Calu3 (cell line): Measurements from ENCODE around the gene SLF2. TPM values are rescaled to one million over a fixed set of nuclear protein-coding genes. Genes with fewer than 3 reads are reported as not detected.

ENCODE experiments used
- BruUV-seq: library from RNA; stranded (reverse); fragments of 400-500 nt; replicated peaks from 2 replicates; lab custom pipeline; 2021; lab: Mats Ljungman, UMichigan
- CTCF ChIA-PET: fragments of 300-600 bp; sonication (Branson Sonifier 250); formaldehyde crosslinking; loops from one replicate; lab custom pipeline; 2022; ENCODE audit warnings: antibody characterized with exemption; lab: Charles Lee
- DNase-seq: peaks from one replicate; pipeline ENCODE4 v3.0.0; 2022
- H3K27ac Mint-ChIP-seq: one replicate; pipeline ENCODE4 v1.8.0; 2022; ENCODE audit warnings: mixed read lengths; ENCODE audit not compliant: unreplicated experiment
- H3K27me3 Mint-ChIP-seq: one replicate; pipeline ENCODE4 v1.8.0; 2022; ENCODE audit warnings: mixed read lengths; ENCODE audit not compliant: unreplicated experiment
- H3K36me3 Mint-ChIP-seq: one replicate; pipeline ENCODE4 v1.8.0; 2022; ENCODE audit warnings: mild to moderate bottlenecking, moderate library complexity, mixed read lengths; ENCODE audit not compliant: insufficient read depth, unreplicated experiment
- H3K4me1 Mint-ChIP-seq: one replicate; pipeline ENCODE4 v1.8.0; 2022; ENCODE audit warnings: mild to moderate bottlenecking, low read depth, mixed read lengths; ENCODE audit not compliant: unreplicated experiment
- H3K4me3 Mint-ChIP-seq: one replicate; pipeline ENCODE4 v1.8.0; 2022; ENCODE audit warnings: mild to moderate bottlenecking, low read depth, moderate library complexity, mixed read lengths; ENCODE audit not compliant: unreplicated experiment
- H3K9me3 Mint-ChIP-seq: one replicate; pipeline ENCODE4 v1.8.0; 2022; ENCODE audit warnings: low read depth, mixed read lengths; ENCODE audit not compliant: unreplicated experiment
- CTCF ChIP-seq: fragments of 200-600 bp; IDR thresholded peaks from one replicate; pipeline ENCODE4 v1.8.0; 2022; ENCODE audit warnings: antibody characterized with exemption; ENCODE audit not compliant: unreplicated experiment
- intact Hi-C: fragments of 100-400 bp; cut with micrococcal nuclease; formaldehyde crosslinking; loops from one replicate; pipeline ENCODE4 v1.10.0; 2022; ENCODE audit not compliant: unreplicated experiment
- total RNA-seq: library from RNA; stranded (reverse); gene quantifications from 2 replicates; pipeline ENCODE4 v1.2.3, GENCODE V29; 2022

Gene SLF2
- total RNA-seq, 1 experiment from 2014 or later: 18.3 TPM

- intact Hi-C loops: no loop called here
- Mint-ChIP-seq H3K27me3 (no peaks in the 10 kb centered on the region), H3K27ac (no peak overlapping the region), H3K4me1 (peaks cover 11% of the 10 kb centered on the region), H3K36me3 (peaks cover 18% of the 10 kb centered on the region), H3K4me3 (no peak overlapping the region), H3K9me3 (no peaks in the 10 kb centered on the region)
- DNase-seq: no peak
- CTCF ChIA-PET: no interaction called here
- BruUV-seq: no TSS peak
- TF ChIP-seq CTCF: no peak
Observed at GRCh38 chr10:100980711-100981110, 67.9 kb downstream of the SLF2 start.

GRCh38 chr10:100981178-100981772 lies 68.5 kb downstream of the SLF2 start:
- Mint-ChIP-seq H3K27ac (no peak overlapping the region), H3K9me3 (no peaks in the 10 kb centered on the region), H3K4me3 (no peak overlapping the region), H3K36me3 (peaks cover 18% of the 10 kb centered on the region), H3K4me1 (peaks cover 11% of the 10 kb centered on the region), H3K27me3 (no peaks in the 10 kb centered on the region)
- DNase-seq: no peak
- no TSS peak for BruUV-seq
- no peak for TF ChIP-seq CTCF
- intact Hi-C loops: no loop called here
- CTCF ChIA-PET: no interaction called here

GRCh38 chr10:100982916-100983830 lies 70.4 kb downstream of the SLF2 start:
- intact Hi-C loops: no loop called here
- no peaks in the 10 kb centered on the region for H3K27me3 Mint-ChIP-seq
- no peak for DNase-seq
- BruUV-seq: no TSS peak
- no peak overlapping the region for H3K4me3 Mint-ChIP-seq
- H3K27ac Mint-ChIP-seq: no peak overlapping the region
- CTCF ChIA-PET: interaction anchor here (0.6 kb wide), 1 partner anchor 101 kb away, joined by 3 read pairs; no protein-coding TSS in a partner anchor
- no peaks in the 10 kb centered on the region for H3K4me1 Mint-ChIP-seq
- no peak for TF ChIP-seq CTCF
- no peaks in the 10 kb centered on the region for H3K9me3 Mint-ChIP-seq
- peaks cover 26% of the 10 kb centered on the region for H3K36me3 Mint-ChIP-seq

GRCh38 chr10:100983868-100984671 lies 71.3 kb downstream of the SLF2 start:
- Mint-ChIP-seq H3K27ac (no peak overlapping the region), H3K4me1 (no peaks in the 10 kb centered on the region), H3K4me3 (no peak overlapping the region), H3K9me3 (no peaks in the 10 kb centered on the region), H3K36me3 (peaks cover 23% of the 10 kb centered on the region), H3K27me3 (no peaks in the 10 kb centered on the region)
- CTCF ChIA-PET: interaction anchor here (0.6 kb wide), 1 partner anchor 100 kb away, joined by 3 read pairs; no protein-coding TSS in a partner anchor
- BruUV-seq: no TSS peak
- no peak for DNase-seq
- intact Hi-C loops: no loop called here
- no peak for TF ChIP-seq CTCF
